HL-60 (cell line): ENCODE results near the gene PIGK.

ENCODE experiments used
- CTCF ChIP-seq: IDR thresholded peaks from one replicate; pipeline ENCODE4 v1.5.1; 2011; ENCODE audit warnings: low read length, control low read depth, inconsistent platforms; ENCODE audit not compliant: insufficient read depth
- POLR2AphosphoS5 ChIP-seq: IDR thresholded peaks from 2 replicates; pipeline ENCODE4 v1.6.1; 2012; ENCODE audit warnings: low read depth
- TF ChIP-seq, protein P1 (sequence below): IDR thresholded peaks from 2 replicates; pipeline ENCODE4 v1.6.1; 2012; ENCODE audit warnings: low read depth; ENCODE audit not compliant: insufficient replicate concordance

DNA sequence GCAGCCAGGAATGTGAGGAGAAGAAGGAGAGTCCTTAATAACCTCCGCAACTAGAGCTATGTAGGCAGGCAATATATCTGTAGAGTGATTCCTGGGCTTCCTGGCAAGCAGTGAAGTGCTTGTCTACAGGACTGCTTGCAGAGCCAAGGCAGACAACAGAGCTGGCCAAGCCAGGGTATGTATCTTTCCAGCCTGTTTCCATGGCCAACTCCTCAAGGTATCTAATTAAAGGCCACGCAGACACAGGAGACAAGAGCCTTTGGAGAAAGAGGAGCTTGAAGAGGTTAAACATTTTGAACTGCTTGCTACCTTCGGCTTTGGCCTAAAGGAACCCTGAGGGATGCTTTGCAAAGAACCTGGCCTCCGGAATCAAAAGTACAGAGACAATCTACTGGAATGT lies 137.4 kb downstream of the PIGK start:
- TF ChIP-seq POLR2AphosphoS5 (no peak), CTCF (no peak)
- TF ChIP-seq, protein P1, sequence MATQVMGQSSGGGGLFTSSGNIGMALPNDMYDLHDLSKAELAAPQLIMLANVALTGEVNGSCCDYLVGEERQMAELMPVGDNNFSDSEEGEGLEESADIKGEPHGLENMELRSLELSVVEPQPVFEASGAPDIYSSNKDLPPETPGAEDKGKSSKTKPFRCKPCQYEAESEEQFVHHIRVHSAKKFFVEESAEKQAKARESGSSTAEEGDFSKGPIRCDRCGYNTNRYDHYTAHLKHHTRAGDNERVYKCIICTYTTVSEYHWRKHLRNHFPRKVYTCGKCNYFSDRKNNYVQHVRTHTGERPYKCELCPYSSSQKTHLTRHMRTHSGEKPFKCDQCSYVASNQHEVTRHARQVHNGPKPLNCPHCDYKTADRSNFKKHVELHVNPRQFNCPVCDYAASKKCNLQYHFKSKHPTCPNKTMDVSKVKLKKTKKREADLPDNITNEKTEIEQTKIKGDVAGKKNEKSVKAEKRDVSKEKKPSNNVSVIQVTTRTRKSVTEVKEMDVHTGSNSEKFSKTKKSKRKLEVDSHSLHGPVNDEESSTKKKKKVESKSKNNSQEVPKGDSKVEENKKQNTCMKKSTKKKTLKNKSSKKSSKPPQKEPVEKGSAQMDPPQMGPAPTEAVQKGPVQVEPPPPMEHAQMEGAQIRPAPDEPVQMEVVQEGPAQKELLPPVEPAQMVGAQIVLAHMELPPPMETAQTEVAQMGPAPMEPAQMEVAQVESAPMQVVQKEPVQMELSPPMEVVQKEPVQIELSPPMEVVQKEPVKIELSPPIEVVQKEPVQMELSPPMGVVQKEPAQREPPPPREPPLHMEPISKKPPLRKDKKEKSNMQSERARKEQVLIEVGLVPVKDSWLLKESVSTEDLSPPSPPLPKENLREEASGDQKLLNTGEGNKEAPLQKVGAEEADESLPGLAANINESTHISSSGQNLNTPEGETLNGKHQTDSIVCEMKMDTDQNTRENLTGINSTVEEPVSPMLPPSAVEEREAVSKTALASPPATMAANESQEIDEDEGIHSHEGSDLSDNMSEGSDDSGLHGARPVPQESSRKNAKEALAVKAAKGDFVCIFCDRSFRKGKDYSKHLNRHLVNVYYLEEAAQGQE = no peak
